Liver (tissue), 9 donors: ENCODE results near the gene SCAF8. TPM values are rescaled to one million over a fixed set of nuclear protein-coding genes. Genes with fewer than 3 reads are reported as not detected.

Experiments
- DNase-seq: peaks from one replicate; pipeline ENCODE4 v3.0.0-alpha.2; 2017; ENCODE audit warnings: low spot score
- H3K27ac ChIP-seq, 2 donors: one replicate each; pipeline ENCODE4 v1.7.0; 2013; ENCODE audit warnings: inconsistent platforms in 2 of 2, low read length in 2 of 2, control low read depth in 1 of 2, low read depth in 1 of 2, mild to moderate bottlenecking in 1 of 2
- H3K27me3 ChIP-seq, 4 donors: one replicate each; pipeline versions ENCODE4 v1.6.1 to v1.7.0; 2013; ENCODE audit warnings: low read length in 3 of 4, inconsistent platforms in 1 of 4, mild to moderate bottlenecking in 1 of 4, moderate library complexity in 1 of 4; ENCODE audit not compliant: control insufficient read depth in 4 of 4, insufficient read depth in 4 of 4
- H3K36me3 ChIP-seq, 4 donors: one replicate each; pipeline versions ENCODE4 v1.6.1 to v1.7.0; 2013; ENCODE audit warnings: low read length in 3 of 4, mild to moderate bottlenecking in 3 of 4, low read depth in 1 of 4, moderate library complexity in 1 of 4; ENCODE audit not compliant: control insufficient read depth in 4 of 4, insufficient read depth in 3 of 4
- H3K4me1 ChIP-seq, 4 donors: one replicate each; pipeline versions ENCODE4 v1.6.1 to v1.7.0; 2013; ENCODE audit warnings: low read length in 3 of 4, mild to moderate bottlenecking in 3 of 4, moderate library complexity in 1 of 4; ENCODE audit not compliant: control insufficient read depth in 4 of 4, insufficient read depth in 4 of 4
- H3K4me3 ChIP-seq, 3 donors: one replicate each; pipeline versions ENCODE4 v1.6.1 to v1.7.0; 2013; ENCODE audit warnings: low read length in 3 of 3, control low read depth in 1 of 3, low read depth in 1 of 3, mild to moderate bottlenecking in 1 of 3
- H3K9ac ChIP-seq, 2 donors: one replicate each; pipeline ENCODE4 v1.7.0; 2013; ENCODE audit warnings: low read length in 2 of 2, mild to moderate bottlenecking in 2 of 2, moderate library complexity in 2 of 2, control low read depth in 1 of 2, low read depth in 1 of 2
- H3K9me3 ChIP-seq, 4 donors: one replicate each; pipeline versions ENCODE4 v1.6.1 to v1.7.0; 2013; ENCODE audit warnings: low read length in 3 of 4; ENCODE audit not compliant: control insufficient read depth in 4 of 4
- ATF3 ChIP-seq: IDR thresholded peaks from 2 replicates; pipeline ENCODE4 v1.6.1; 2016; ENCODE audit warnings: antibody characterized with exemption
- CTCF ChIP-seq: fragments of 150-350 bp; IDR thresholded peaks from 2 replicates; pipeline ENCODE4 v1.5.1; 2017; ENCODE audit warnings: improper control_type of control experiment, low read depth, low read length; ENCODE audit not compliant: missing input control
- EGR1 ChIP-seq, 2 donors: IDR thresholded peaks; 2 replicates each; pipeline ENCODE4 v1.6.1; 2016 to 2018; ENCODE audit warnings: antibody characterized with exemption in 2 of 2, low read depth in 2 of 2
- FOXA1 ChIP-seq: IDR thresholded peaks from 2 replicates; pipeline ENCODE4 v1.6.1; 2016; ENCODE audit warnings: antibody characterized with exemption
- FOXA2 ChIP-seq: IDR thresholded peaks from 2 replicates; pipeline ENCODE4 v1.6.1; 2016; ENCODE audit warnings: antibody characterized with exemption
- GABPA ChIP-seq, 2 donors: IDR thresholded peaks in 1 of 2; conservative IDR thresholded peaks in 1 of 2; 2 replicates each; pipeline ENCODE4 v1.6.1; 2016; ENCODE audit warnings: antibody characterized with exemption in 2 of 2, mild to moderate bottlenecking in 1 of 2, moderate library complexity in 1 of 2
- HNF4A ChIP-seq, 2 donors: conservative IDR thresholded peaks; 2 replicates each; pipeline ENCODE4 v1.6.1; 2016; ENCODE audit warnings: antibody characterized with exemption in 2 of 2, mild to moderate bottlenecking in 2 of 2
- HNF4G ChIP-seq: IDR thresholded peaks from 2 replicates; pipeline ENCODE4 v1.6.1; 2016; ENCODE audit warnings: antibody characterized with exemption
- JUND ChIP-seq, 2 donors: IDR thresholded peaks; 2 replicates each; pipeline ENCODE4 v1.6.1; 2016; ENCODE audit warnings: antibody characterized with exemption in 2 of 2
- MAX ChIP-seq: IDR thresholded peaks from 2 replicates; pipeline ENCODE4 v1.6.1; 2016; ENCODE audit warnings: antibody characterized with exemption
- NR2F2 ChIP-seq: IDR thresholded peaks from 2 replicates; pipeline ENCODE4 v1.6.1; 2016; ENCODE audit warnings: antibody characterized with exemption
- RAD21 ChIP-seq, 2 donors: IDR thresholded peaks; 2 replicates each; pipeline ENCODE4 v1.6.1; 2016; ENCODE audit warnings: antibody characterized with exemption in 2 of 2, mild to moderate bottlenecking in 2 of 2
- REST ChIP-seq: IDR thresholded peaks from 2 replicates; pipeline ENCODE4 v1.6.1; 2016; ENCODE audit warnings: antibody characterized with exemption, mild to moderate bottlenecking
- RXRA ChIP-seq, 2 donors: IDR thresholded peaks; 2 replicates each; pipeline ENCODE4 v1.6.1; 2017 to 2018; ENCODE audit warnings: antibody characterized with exemption in 2 of 2, mild to moderate bottlenecking in 1 of 2
- TAF1 ChIP-seq: conservative IDR thresholded peaks from 2 replicates; pipeline ENCODE4 v1.6.1; 2016; ENCODE audit warnings: antibody characterized with exemption, mild to moderate bottlenecking
- YY1 ChIP-seq: IDR thresholded peaks from 2 replicates; pipeline ENCODE4 v1.6.1; 2016; ENCODE audit warnings: antibody characterized with exemption, mild to moderate bottlenecking
- ZBTB33 ChIP-seq: IDR thresholded peaks from 2 replicates; pipeline ENCODE4 v1.6.1; 2016; ENCODE audit warnings: antibody characterized with exemption
- WGBS: extraction: QIAGEN DNeasy Blood & Tissue Kit; methylation state at CpG from one replicate; pipeline ENCODE4 v1.1.7; 2013; 5-methylcytosine and 5-hydroxymethylcytosine counted together
- polyA plus RNA-seq, 2 donors: library from polyadenylated mRNA; stranded (reverse) in 1 of 2; unstranded in 1 of 2; fragments of 200-250 nt in 1 of 2; fragments of >200 nt in 1 of 2; fragmentation: Nextera tagmentation in 1 of 2; extraction: Ambion mirVana in 1 of 2; gene quantifications; one replicate each; pipeline versions ENCODE4 v1.2.1 to v1.2.3, GENCODE V29; 2013 to 2015
- total RNA-seq, 2 donors: library from RNA; depleted of rRNA; stranded (reverse); fragments of >200 nt; gene quantifications; one replicate each; pipeline ENCODE4 v1.2.3, GENCODE V29; 2014
- donor health status: healthy.
- donor health status: healthy.
- donor health status: healthy.
- donor health status: healthy.
- donor health status: healthy.

The SCAF8 gene
- total and polyA plus RNA-seq, 4 donors, result 5.9 to 22.3 (median 12.5) TPM

- TF ChIP-seq MAX (no peak), CTCF (no peak), RAD21 (IDR thresholded peaks at IDR 0.05) (no peak), NR2F2 (no peak), ATF3 (no peak), TAF1 (no peak), FOXA1 (no peak), HNF4G (no peak), RXRA (IDR thresholded peaks at IDR 0.05) (no peak), YY1 (no peak), JUND (IDR thresholded peaks at IDR 0.05) (no peak), FOXA2 (no peak), HNF4A (conservative IDR thresholded peaks at IDR 0.05) (no peak), REST (no peak), ZBTB33 (no peak), EGR1 (IDR thresholded peaks at IDR 0.05; ENCODE audit: low read depth in 2 of 2) (no peak), GABPA (IDR thresholded peaks at IDR 0.05 in 1 of 2, conservative IDR thresholded peaks at IDR 0.05 in 1 of 2) (no peak)
- DNase-seq, result no peak
- H3K4me1 ChIP-seq, result no peaks in the 10 kb centered on the region
- no peak overlapping the region for H3K4me3 ChIP-seq
- no peaks in the 10 kb centered on the region for H3K36me3 ChIP-seq
- H3K9ac ChIP-seq, result no peak overlapping the region
- 73% methylated on average over 4 of the region's 4 CpGs for WGBS
- no peaks in the 10 kb centered on the region for H3K9me3 ChIP-seq
- no peak overlapping the region for H3K27ac ChIP-seq
- H3K27me3 ChIP-seq, result peaks cover 0 to 2% (median 0%) of the 10 kb centered on the region in 4 donors
Observed at GRCh38 chr6:154703124-154703523, 30.1 kb upstream of the SCAF8 start.
